HG02610 (cell line): ENCODE measurements around the gene USP48.

Experiments
- ATAC-seq: cut with Tn5 transposase; IDR thresholded peaks from one replicate; pipeline ENCODE4 v1.9.1; 2021; ENCODE audit warnings: mild to moderate bottlenecking, moderate library complexity; ENCODE audit not compliant: unreplicated experiment

The USP48 gene

GRCh38 chr1:21669258-21670058 lies 113.5 kb downstream of the USP48 start, which contains the start of gene RAP1GAP:
RAP1GAP (minus strand) TSS chr1:21669357; CDS start chr1:21620032, 49,325 bp downstream.
- ATAC-seq: no peak

- ATAC-seq: no peak
These were observed 114.0 kb downstream of the USP48 start for GRCh38 chr1:21668951-21669257.

- no peak for ATAC-seq
These were observed 114.6 kb downstream of the USP48 start for GRCh38 chr1:21668232-21668950.

- no peak for ATAC-seq
These were observed 115.4 kb downstream of the USP48 start for GRCh38 chr1:21667348-21668231.

GRCh38 chr1:21666576-21667320 lies 116.2 kb downstream of the USP48 start:
- ATAC-seq: no peak

- ATAC-seq: no peak
These were observed 117.0 kb downstream of the USP48 start for GRCh38 chr1:21665711-21666575.

GRCh38 chr1:21664806-21665588 lies 118.0 kb downstream of the USP48 start:
- ATAC-seq: no peak

GRCh38 chr1:21663951-21664805 lies 118.8 kb downstream of the USP48 start:
- ATAC-seq: no peak

- ATAC-seq: no peak
These were observed 119.5 kb downstream of the USP48 start for GRCh38 chr1:21663248-21663950.

GRCh38 chr1:21662426-21663247 lies 120.3 kb downstream of the USP48 start:
- no peak for ATAC-seq

GRCh38 chr1:21661886-21662285 lies 121.1 kb downstream of the USP48 start:
- ATAC-seq: no peak

- no peak for ATAC-seq
These were observed 123.0 kb downstream of the USP48 start for GRCh38 chr1:21659924-21660326.

GRCh38 chr1:21659099-21659923 lies 123.6 kb downstream of the USP48 start:
- no peak for ATAC-seq

- no peak for ATAC-seq
These were observed 125.3 kb downstream of the USP48 start for GRCh38 chr1:21657456-21658190.

GRCh38 chr1:21655748-21656147 lies 127.2 kb downstream of the USP48 start:
- no peak for ATAC-seq
